IMR-90 (cell line): ENCODE measurements around the gene CCDC137.

Source experiments
- BHLHE40 ChIP-seq: fragments of 150-350 bp; IDR thresholded peaks from 2 replicates; pipeline ENCODE4 v1.6.1; 2016; ENCODE audit warnings: mild to moderate bottlenecking, low read depth, low read length
- CEBPB ChIP-seq: IDR thresholded peaks from 2 replicates; pipeline ENCODE4 v1.6.1; 2012; ENCODE audit warnings: low read depth, low read length, improper control_type of control experiment
- CHD1 ChIP-seq: IDR thresholded peaks from 2 replicates; pipeline ENCODE4 v1.6.1; 2012; ENCODE audit warnings: low read depth, low read length, improper control_type of control experiment
- CTCF ChIP-seq: conservative IDR thresholded peaks from 2 replicates; pipeline ENCODE4 v1.5.1; 2012; ENCODE audit warnings: mild to moderate bottlenecking, low read depth, low read length, improper control_type of control experiment
- MAFK ChIP-seq: IDR thresholded peaks from 2 replicates; pipeline ENCODE4 v1.6.1; 2012; ENCODE audit warnings: low read depth, low read length, improper control_type of control experiment
- MXI1 ChIP-seq: IDR thresholded peaks from 2 replicates; pipeline ENCODE4 v1.6.1; 2012; ENCODE audit warnings: low read depth, mild to moderate bottlenecking, low read length, moderate library complexity, borderline replicate concordance
- POLR2A ChIP-seq: IDR thresholded peaks from 2 replicates; pipeline ENCODE4 v1.6.1; 2012; ENCODE audit warnings: mild to moderate bottlenecking, low read depth, low read length
- RAD21 ChIP-seq: IDR thresholded peaks from 2 replicates; pipeline ENCODE4 v1.6.1; 2012; ENCODE audit warnings: low read length, improper control_type of control experiment
- RCOR1 ChIP-seq: IDR thresholded peaks from 2 replicates; pipeline ENCODE4 v1.6.1; 2012; ENCODE audit warnings: mild to moderate bottlenecking, low read length, improper control_type of control experiment; ENCODE audit not compliant: insufficient replicate concordance
- RFX5 ChIP-seq: IDR thresholded peaks from 2 replicates; pipeline ENCODE4 v1.8.0; 2012; ENCODE audit warnings: low read depth, mild to moderate bottlenecking, low read length, moderate library complexity
- TF ChIP-seq, protein P1 (sequence below): fragments of 150-350 bp; IDR thresholded peaks from 2 replicates; pipeline ENCODE4 v1.6.1; 2016; ENCODE audit warnings: low read depth, mild to moderate bottlenecking, low read length, moderate library complexity, borderline replicate concordance

GRCh38 chr17:81682565-81683207 is 16.1 kb downstream of the CCDC137 start:
- TF ChIP-seq CTCF (no peak), RAD21 (no peak), RFX5 (no peak), CHD1 (no peak), CEBPB (no peak), POLR2A (no peak), MXI1 (no peak), BHLHE40 (no peak), RCOR1 (no peak), MAFK (no peak)
- TF ChIP-seq, protein P1, sequence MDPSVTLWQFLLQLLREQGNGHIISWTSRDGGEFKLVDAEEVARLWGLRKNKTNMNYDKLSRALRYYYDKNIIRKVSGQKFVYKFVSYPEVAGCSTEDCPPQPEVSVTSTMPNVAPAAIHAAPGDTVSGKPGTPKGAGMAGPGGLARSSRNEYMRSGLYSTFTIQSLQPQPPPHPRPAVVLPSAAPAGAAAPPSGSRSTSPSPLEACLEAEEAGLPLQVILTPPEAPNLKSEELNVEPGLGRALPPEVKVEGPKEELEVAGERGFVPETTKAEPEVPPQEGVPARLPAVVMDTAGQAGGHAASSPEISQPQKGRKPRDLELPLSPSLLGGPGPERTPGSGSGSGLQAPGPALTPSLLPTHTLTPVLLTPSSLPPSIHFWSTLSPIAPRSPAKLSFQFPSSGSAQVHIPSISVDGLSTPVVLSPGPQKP = no peak
